ENCODE measurements around the gene GUCA2A. TPM values are rescaled to one million over a fixed set of nuclear protein-coding genes. Genes with fewer than 3 reads are reported as not detected.

Gene GUCA2A
- total RNA-seq, 1 experiment from 2014 or later, result not detected

- no peaks in the 10 kb centered on the region for H3K9me2 ChIP-seq (ENCODE audit: insufficient read depth)
- peaks cover 47% of the 10 kb centered on the region for H3F3A ChIP-seq (ENCODE audit: insufficient read depth, low read depth)
- peak; percentile 41 to 49 for DNase-seq
- POLR2A ChIA-PET (ENCODE audit: unreplicated experiment), result interaction anchor here (0.6 kb wide), 1 partner anchor 1910 kb away, joined by 9 read pairs; no protein-coding TSS in a partner anchor
- no peaks in the 10 kb centered on the region for H3K27me3 ChIP-seq (ENCODE audit: insufficient read depth, low read depth)
- H3K4me2 ChIP-seq, result peak overlapping the region; percentile 21
- peaks cover 39% of the 10 kb centered on the region for H3K4me1 ChIP-seq (replicated peaks; ENCODE audit: insufficient read depth)
- H3K4me3 ChIP-seq, result no peak overlapping the region
- intact Hi-C loops (cut with micrococcal nuclease; ENCODE audit: unreplicated experiment), result loop anchor here (1.0 to 10.0 kb wide), 3 partner anchors 27 to 600 kb away; partner anchors contain the start of genes PPCS and ZMYND12
- CTCF ChIA-PET, result interaction anchor here (0.5 to 1.6 kb wide), 10 partner anchors 9 to 384 kb away, joined by 3 to 11 read pairs (median 6); partner anchors contain the start of gene CCDC30
- no peak for TF ChIP-seq CTCF (conservative IDR thresholded peaks at IDR 0.05)
- TF ChIP-seq EZH2 (IDR thresholded peaks at IDR 0.05; ENCODE audit: low read depth), result no peak
- no peak overlapping the region for H2AFZ ChIP-seq
- 0 out of 2 replicates have a peak overlapping the region, but pooled peaks have one; percentile 1 for H3K27ac ChIP-seq
- no peaks in the 10 kb centered on the region for H3K9me3 ChIP-seq (ENCODE audit: insufficient read depth, low read depth)
- H3K79me2 ChIP-seq (ENCODE audit: low read depth), result no peaks in the 10 kb centered on the region; the same call in 1 of the 2 replicates
- no TSS peak for BruUV-seq (replicated peaks)
- no peaks in the 10 kb centered on the region for H3K36me3 ChIP-seq (ENCODE audit: low read depth)
- H4K20me1 ChIP-seq (ENCODE audit: insufficient read depth), result 0 out of 2 replicates have a peak, but pooled peaks cover 3% of the 10 kb centered on the region
Observed at GRCh38 chr1:42173961-42174735, 9.6 kb upstream of the GUCA2A start.

GRCh38 chr1:42173155-42173933, 8.8 kb upstream of the GUCA2A start:
- intact Hi-C loops (cut with micrococcal nuclease; ENCODE audit: unreplicated experiment), result loop anchor here (1.0 to 10.0 kb wide), 2 partner anchors 281 to 599 kb away; partner anchors contain the start of genes PPCS and ZMYND12
- no TSS peak for BruUV-seq (replicated peaks)
- no peaks in the 10 kb centered on the region for H3K36me3 ChIP-seq (ENCODE audit: low read depth)
- 0 out of 2 replicates have a peak, but pooled peaks cover 3% of the 10 kb centered on the region for H4K20me1 ChIP-seq (ENCODE audit: insufficient read depth)
- ChIA-PET CTCF (interaction anchor here (0.5 to 1.6 kb wide), 10 partner anchors 8 to 383 kb away, joined by 3 to 9 read pairs (median 4); partner anchors contain the start of gene CCDC30), POLR2A (ENCODE audit: unreplicated experiment) (interaction anchor here (0.6 kb wide), 1 partner anchor 1909 kb away, joined by 9 read pairs; no protein-coding TSS in a partner anchor)
- peak in 1 of 2 experiments; percentile 65 for DNase-seq
- H3K9me2 ChIP-seq (ENCODE audit: insufficient read depth), result no peaks in the 10 kb centered on the region
- H3K79me2 ChIP-seq (ENCODE audit: low read depth), result no peaks in the 10 kb centered on the region; the same call in 1 of the 2 replicates
- 0 out of 2 replicates have a peak overlapping the region, but pooled peaks have one; percentile 1 for H3K27ac ChIP-seq
- peak overlapping the region; percentile 21 for H3K4me2 ChIP-seq
- peaks cover 47% of the 10 kb centered on the region for H3F3A ChIP-seq (ENCODE audit: insufficient read depth, low read depth)
- H3K4me3 ChIP-seq, result no peak overlapping the region
- no peaks in the 10 kb centered on the region for H3K27me3 ChIP-seq (ENCODE audit: insufficient read depth, low read depth)
- H2AFZ ChIP-seq, result no peak overlapping the region
- H3K4me1 ChIP-seq (replicated peaks; ENCODE audit: insufficient read depth), result peaks cover 47% of the 10 kb centered on the region
- TF ChIP-seq CTCF (conservative IDR thresholded peaks at IDR 0.05) (peak; percentile 98), EZH2 (IDR thresholded peaks at IDR 0.05; ENCODE audit: low read depth) (no peak)
- H3K9me3 ChIP-seq (ENCODE audit: insufficient read depth, low read depth), result no peaks in the 10 kb centered on the region

Data from PC-9 (cell line).